Measurements from ENCODE around the gene HTT. TPM values are rescaled to one million over a fixed set of nuclear protein-coding genes. Genes with fewer than 3 reads are reported as not detected.
A peak's percentile ranks its signal among the peaks of the same experiment; 100 is the strongest.
"Not testable (repeated sequence)": the region's sequence is repeated elsewhere in the genome, so short reads cannot be mapped to it uniquely, and the experiment has no call there.

HTT gene
- total RNA-seq, 1 donor from 2014 or later = 82.8 TPM

- no peak overlapping the region for H3K4me3 Mint-ChIP-seq (ENCODE audit: low read depth)
- no peak for DNase-seq (ENCODE audit: low spot score, unreplicated experiment)
- no peaks in the 10 kb centered on the region for H3K27me3 Mint-ChIP-seq
- H3K27ac Mint-ChIP-seq = no peak overlapping the region
- peaks cover 51% of the 10 kb centered on the region for H3K36me3 Mint-ChIP-seq (ENCODE audit: insufficient read depth)
- peaks cover 6% of the 10 kb centered on the region for H3K9me3 Mint-ChIP-seq (ENCODE audit: low read depth)
- no peaks in the 10 kb centered on the region for H3K4me1 Mint-ChIP-seq (ENCODE audit: low read depth)
- TF ChIP-seq, protein P1, sequence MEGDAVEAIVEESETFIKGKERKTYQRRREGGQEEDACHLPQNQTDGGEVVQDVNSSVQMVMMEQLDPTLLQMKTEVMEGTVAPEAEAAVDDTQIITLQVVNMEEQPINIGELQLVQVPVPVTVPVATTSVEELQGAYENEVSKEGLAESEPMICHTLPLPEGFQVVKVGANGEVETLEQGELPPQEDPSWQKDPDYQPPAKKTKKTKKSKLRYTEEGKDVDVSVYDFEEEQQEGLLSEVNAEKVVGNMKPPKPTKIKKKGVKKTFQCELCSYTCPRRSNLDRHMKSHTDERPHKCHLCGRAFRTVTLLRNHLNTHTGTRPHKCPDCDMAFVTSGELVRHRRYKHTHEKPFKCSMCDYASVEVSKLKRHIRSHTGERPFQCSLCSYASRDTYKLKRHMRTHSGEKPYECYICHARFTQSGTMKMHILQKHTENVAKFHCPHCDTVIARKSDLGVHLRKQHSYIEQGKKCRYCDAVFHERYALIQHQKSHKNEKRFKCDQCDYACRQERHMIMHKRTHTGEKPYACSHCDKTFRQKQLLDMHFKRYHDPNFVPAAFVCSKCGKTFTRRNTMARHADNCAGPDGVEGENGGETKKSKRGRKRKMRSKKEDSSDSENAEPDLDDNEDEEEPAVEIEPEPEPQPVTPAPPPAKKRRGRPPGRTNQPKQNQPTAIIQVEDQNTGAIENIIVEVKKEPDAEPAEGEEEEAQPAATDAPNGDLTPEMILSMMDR (IDR thresholded peaks at IDR 0.05; ENCODE audit: unreplicated experiment) = no peak
Observed at GRCh38 chr4:3091464-3091863, 17.0 kb downstream of the HTT start.

DNA sequence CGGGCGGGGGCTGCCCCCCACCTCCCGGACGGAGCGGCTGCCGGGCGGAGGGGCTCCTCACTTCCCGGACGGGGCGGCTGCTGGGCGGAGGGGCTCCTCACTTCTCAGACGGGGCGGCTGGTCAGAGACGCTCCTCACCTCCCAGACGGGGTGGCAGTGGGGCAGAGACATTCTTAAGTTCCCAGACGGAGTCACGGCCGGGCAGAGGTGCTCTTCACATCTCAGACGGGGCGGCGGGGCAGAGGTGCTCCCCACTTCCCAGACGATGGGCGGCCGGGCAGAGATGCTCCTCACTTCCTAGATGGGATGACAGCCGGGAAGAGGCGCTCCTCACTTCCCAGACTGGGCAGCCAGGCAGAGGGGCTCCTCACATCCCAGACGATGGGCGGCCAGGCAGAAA, 20.2 kb downstream of the HTT start:
- DNase-seq (ENCODE audit: low spot score, unreplicated experiment); H3K9me3 Mint-ChIP-seq (ENCODE audit: low read depth); H3K4me1 Mint-ChIP-seq (ENCODE audit: low read depth); H3K27me3 Mint-ChIP-seq; H3K27ac Mint-ChIP-seq; H3K4me3 Mint-ChIP-seq (ENCODE audit: low read depth): not testable (repeated sequence)
- peaks cover 45% of the 10 kb centered on the region for H3K36me3 Mint-ChIP-seq (ENCODE audit: insufficient read depth)

- peaks cover 6% of the 10 kb centered on the region for H3K9me3 Mint-ChIP-seq (ENCODE audit: low read depth)
- H3K27ac Mint-ChIP-seq = no peak overlapping the region
- TF ChIP-seq, protein P1 (IDR thresholded peaks at IDR 0.05; ENCODE audit: unreplicated experiment) = no peak
- H3K36me3 Mint-ChIP-seq (ENCODE audit: insufficient read depth) = peaks cover 44% of the 10 kb centered on the region
- no peaks in the 10 kb centered on the region for H3K27me3 Mint-ChIP-seq
- no peak for DNase-seq (ENCODE audit: low spot score, unreplicated experiment)
- no peak overlapping the region for H3K4me3 Mint-ChIP-seq (ENCODE audit: low read depth)
- H3K4me1 Mint-ChIP-seq (ENCODE audit: low read depth) = peaks cover 4% of the 10 kb centered on the region
Observed at GRCh38 chr4:3096202-3096601, 21.7 kb downstream of the HTT start.

DNA sequence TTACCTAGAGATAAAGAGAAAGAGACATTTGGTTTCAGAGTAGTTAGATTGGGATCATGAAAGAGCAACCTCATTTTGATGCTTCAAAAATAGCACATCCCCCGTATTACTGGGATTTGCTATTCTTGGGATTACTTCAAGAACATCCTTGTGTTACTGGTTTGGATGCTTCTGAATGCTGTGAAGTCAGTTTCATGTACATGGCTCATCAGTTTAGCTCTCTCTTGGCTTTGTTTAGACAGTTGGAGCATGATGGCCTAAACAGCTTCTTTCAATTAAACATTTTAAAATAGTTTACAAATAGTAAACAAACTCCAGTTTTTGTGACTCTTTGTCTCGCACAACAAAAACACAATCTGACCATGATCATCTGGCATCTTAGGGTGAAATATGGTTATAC, 23.9 kb downstream of the HTT start:
- no peak overlapping the region for H3K4me3 Mint-ChIP-seq (ENCODE audit: low read depth)
- H3K4me1 Mint-ChIP-seq (ENCODE audit: low read depth) = peaks cover 4% of the 10 kb centered on the region
- H3K27ac Mint-ChIP-seq = no peak overlapping the region
- no peaks in the 10 kb centered on the region for H3K27me3 Mint-ChIP-seq
- peaks cover 37% of the 10 kb centered on the region for H3K36me3 Mint-ChIP-seq (ENCODE audit: insufficient read depth)
- TF ChIP-seq, protein P1 (IDR thresholded peaks at IDR 0.05; ENCODE audit: unreplicated experiment) = no peak
- peaks cover 6% of the 10 kb centered on the region for H3K9me3 Mint-ChIP-seq (ENCODE audit: low read depth)
- DNase-seq (ENCODE audit: low spot score, unreplicated experiment) = no peak

GRCh38 chr4:3106339-3107186, 32.1 kb downstream of the HTT start:
- H3K4me1 Mint-ChIP-seq (ENCODE audit: low read depth) = peaks cover 2% of the 10 kb centered on the region
- H3K27ac Mint-ChIP-seq = peak overlapping the region; percentile 79
- TF ChIP-seq, protein P1 (IDR thresholded peaks at IDR 0.05; ENCODE audit: unreplicated experiment) = peak; percentile 99
- DNase-seq (ENCODE audit: low spot score, unreplicated experiment) = peak; percentile 83
- H3K36me3 Mint-ChIP-seq (ENCODE audit: insufficient read depth) = peaks cover 35% of the 10 kb centered on the region
- no peak overlapping the region for H3K4me3 Mint-ChIP-seq (ENCODE audit: low read depth)
- H3K9me3 Mint-ChIP-seq (ENCODE audit: low read depth) = no peaks in the 10 kb centered on the region
- H3K27me3 Mint-ChIP-seq = no peaks in the 10 kb centered on the region

- peaks cover 4% of the 10 kb centered on the region for H3K4me1 Mint-ChIP-seq (ENCODE audit: low read depth)
- no peaks in the 10 kb centered on the region for H3K9me3 Mint-ChIP-seq (ENCODE audit: low read depth)
- no peak overlapping the region for H3K27ac Mint-ChIP-seq
- TF ChIP-seq, protein P1 (IDR thresholded peaks at IDR 0.05; ENCODE audit: unreplicated experiment) = no peak
- no peak overlapping the region for H3K4me3 Mint-ChIP-seq (ENCODE audit: low read depth)
- peaks cover 37% of the 10 kb centered on the region for H3K36me3 Mint-ChIP-seq (ENCODE audit: insufficient read depth)
- no peak for DNase-seq (ENCODE audit: low spot score, unreplicated experiment)
- H3K27me3 Mint-ChIP-seq = no peaks in the 10 kb centered on the region
Observed at GRCh38 chr4:3107271-3107670, 32.8 kb downstream of the HTT start.

Data from progenitor cell of endocrine pancreas (in vitro differentiated cells).